Neural progenitor cell (in vitro differentiated cells): ENCODE results near the gene IRF6. TPM values are rescaled to one million over a fixed set of nuclear protein-coding genes. Genes with fewer than 3 reads are reported as not detected.

ENCODE experiments used
- DNase-seq: peaks from one replicate; pipeline ENCODE4 v3.0.0-alpha.2; 2016; ENCODE audit warnings: low spot score
- H2AFZ ChIP-seq: fragments of 200-600 bp; sonication (generic); replicated peaks from 2 replicates; pipeline ENCODE4 v1.6.1; 2016; ENCODE audit warnings: antibody characterized with exemption
- H3F3A ChIP-seq: fragments of 200-600 bp; sonication (generic); 2 replicates; pipeline ENCODE4 v1.6.1; 2016; ENCODE audit warnings: antibody characterized with exemption, low read depth
- H3K27ac ChIP-seq: fragments of 200-600 bp; sonication (generic); 2 replicates; pipeline ENCODE4 v1.5.1; 2016; ENCODE audit warnings: mild to moderate bottlenecking
- H3K27me3 ChIP-seq: fragments of 200-600 bp; sonication (generic); 2 replicates; pipeline ENCODE4 v1.6.1; 2016; ENCODE audit warnings: mild to moderate bottlenecking, moderate library complexity
- H3K36me3 ChIP-seq: fragments of 200-600 bp; sonication (generic); 2 replicates; pipeline ENCODE4 v1.5.1; 2016
- H3K4me1 ChIP-seq: fragments of 200-600 bp; sonication (generic); 2 replicates; pipeline ENCODE4 v1.6.1; 2016; ENCODE audit warnings: mixed run types
- H3K4me2 ChIP-seq: fragments of 200-600 bp; sonication (generic); 2 replicates; pipeline ENCODE4 v1.6.1; 2016
- H3K4me3 ChIP-seq: fragments of 200-600 bp; sonication (generic); 2 replicates; pipeline ENCODE4 v1.5.1; 2016
- H3K79me2 ChIP-seq: fragments of 200-600 bp; sonication (generic); 2 replicates; pipeline ENCODE4 v1.6.1; 2016; ENCODE audit warnings: low read depth
- H3K9ac ChIP-seq: fragments of 200-600 bp; sonication (generic); 2 replicates; pipeline ENCODE4 v1.6.1; 2016
- H3K9me3 ChIP-seq: fragments of 200-600 bp; sonication (generic); 2 replicates; pipeline ENCODE4 v1.5.1; 2016; ENCODE audit warnings: low read depth
- H4K20me1 ChIP-seq: fragments of 200-600 bp; sonication (generic); 2 replicates; pipeline ENCODE4 v1.6.1; 2016; ENCODE audit warnings: low read depth
- H3K27ac Mint-ChIP-seq: 3 replicates; pipeline ENCODE4 v1.8.0; 2021; ENCODE audit warnings: mixed read lengths
- H3K27me3 Mint-ChIP-seq: 2 replicates; pipeline ENCODE4 v1.8.0; 2022; ENCODE audit warnings: low read depth, mild to moderate bottlenecking, inconsistent platforms, moderate library complexity, mixed read lengths; ENCODE audit not compliant: insufficient read depth
- H3K36me3 Mint-ChIP-seq: 3 replicates; pipeline ENCODE4 v1.8.0; 2021; ENCODE audit warnings: mixed read lengths
- H3K4me1 Mint-ChIP-seq: 3 replicates; pipeline ENCODE4 v1.8.0; 2021; ENCODE audit warnings: mixed read lengths
- H3K4me3 Mint-ChIP-seq: 3 replicates; pipeline ENCODE4 v1.8.0; 2021; ENCODE audit warnings: mild to moderate bottlenecking, moderate library complexity, mixed read lengths
- H3K9me3 Mint-ChIP-seq: 3 replicates; pipeline ENCODE4 v1.8.0; 2020; ENCODE audit warnings: mixed read lengths
- EZH2 ChIP-seq: fragments of 200-600 bp; sonication (generic); IDR thresholded peaks from 2 replicates; pipeline ENCODE4 v1.6.1; 2017; ENCODE audit warnings: antibody characterized with exemption, mild to moderate bottlenecking, moderate library complexity
- EZH2phosphoT487 ChIP-seq: fragments of 200-600 bp; sonication (generic); IDR thresholded peaks from 2 replicates; pipeline ENCODE4 v1.6.1; 2017; ENCODE audit warnings: antibody characterized with exemption
- total RNA-seq: library from RNA; depleted of rRNA; stranded (reverse); fragments of >200 nt; gene quantifications from 2 replicates; pipeline ENCODE4 v1.2.3, GENCODE V29; 2015; ENCODE audit warnings: low replicate concordance
- TF ChIP-seq, protein P1 (sequence below): fragments of 200-600 bp; sonication (generic); IDR thresholded peaks from 2 replicates; pipeline ENCODE4 v1.5.1; 2017; ENCODE audit warnings: antibody characterized with exemption, mild to moderate bottlenecking

IRF6 gene
- total RNA-seq, 1 donor from 2014 or later = 3.3 TPM

DNA sequence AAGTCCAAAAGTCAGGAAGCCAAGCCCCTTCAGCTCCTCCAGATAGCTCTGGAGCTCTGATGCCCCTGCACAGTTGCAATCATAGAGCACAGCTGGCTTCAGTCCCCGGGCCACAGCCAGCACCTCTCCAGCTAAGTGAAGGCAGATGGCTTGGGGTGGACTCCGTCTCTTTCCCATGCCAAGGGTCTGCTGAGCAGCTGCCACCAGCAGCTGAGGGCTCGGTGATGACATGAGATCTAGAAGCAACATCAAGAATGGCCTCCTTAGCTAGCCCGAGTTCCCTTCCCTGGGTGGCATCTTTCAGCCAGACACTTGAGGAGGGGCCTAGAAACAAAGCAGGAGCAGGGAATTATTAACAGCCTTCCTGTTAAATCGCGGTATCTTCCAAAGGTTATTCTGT is 22.6 kb downstream of the IRF6 start:
- Histone ChIP-seq H2AFZ (no peak overlapping the region), H3K27ac (no peak overlapping the region), H3K9me3 (no peaks in the 10 kb centered on the region), H3K4me2 (peak overlapping the region; percentile 94), H3K79me2 (peaks cover 9% of the 10 kb centered on the region), H3K4me3 (peak overlapping the region; percentile 80), H3K4me1 (peaks cover 6% of the 10 kb centered on the region), H3K9ac (peak overlapping the region; percentile 70), H3F3A (peaks cover 6% of the 10 kb centered on the region), H4K20me1 (no peaks in the 10 kb centered on the region), H3K36me3 (no peaks in the 10 kb centered on the region), H3K27me3 (peaks cover 31% of the 10 kb centered on the region)
- H3K27me3 Mint-ChIP-seq = peaks cover 7% of the 10 kb centered on the region
- H3K36me3 Mint-ChIP-seq = peaks cover 2% of the 10 kb centered on the region
- no peak overlapping the region for H3K27ac Mint-ChIP-seq
- H3K4me3 Mint-ChIP-seq = peak overlapping the region; percentile 89
- TF ChIP-seq EZH2phosphoT487 (no peak), EZH2 (no peak)
- TF ChIP-seq, protein P1, sequence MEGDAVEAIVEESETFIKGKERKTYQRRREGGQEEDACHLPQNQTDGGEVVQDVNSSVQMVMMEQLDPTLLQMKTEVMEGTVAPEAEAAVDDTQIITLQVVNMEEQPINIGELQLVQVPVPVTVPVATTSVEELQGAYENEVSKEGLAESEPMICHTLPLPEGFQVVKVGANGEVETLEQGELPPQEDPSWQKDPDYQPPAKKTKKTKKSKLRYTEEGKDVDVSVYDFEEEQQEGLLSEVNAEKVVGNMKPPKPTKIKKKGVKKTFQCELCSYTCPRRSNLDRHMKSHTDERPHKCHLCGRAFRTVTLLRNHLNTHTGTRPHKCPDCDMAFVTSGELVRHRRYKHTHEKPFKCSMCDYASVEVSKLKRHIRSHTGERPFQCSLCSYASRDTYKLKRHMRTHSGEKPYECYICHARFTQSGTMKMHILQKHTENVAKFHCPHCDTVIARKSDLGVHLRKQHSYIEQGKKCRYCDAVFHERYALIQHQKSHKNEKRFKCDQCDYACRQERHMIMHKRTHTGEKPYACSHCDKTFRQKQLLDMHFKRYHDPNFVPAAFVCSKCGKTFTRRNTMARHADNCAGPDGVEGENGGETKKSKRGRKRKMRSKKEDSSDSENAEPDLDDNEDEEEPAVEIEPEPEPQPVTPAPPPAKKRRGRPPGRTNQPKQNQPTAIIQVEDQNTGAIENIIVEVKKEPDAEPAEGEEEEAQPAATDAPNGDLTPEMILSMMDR = no peak
- DNase-seq = no peak
- H3K4me1 Mint-ChIP-seq = peaks cover 9% of the 10 kb centered on the region
- H3K9me3 Mint-ChIP-seq = no peaks in the 10 kb centered on the region

DNA sequence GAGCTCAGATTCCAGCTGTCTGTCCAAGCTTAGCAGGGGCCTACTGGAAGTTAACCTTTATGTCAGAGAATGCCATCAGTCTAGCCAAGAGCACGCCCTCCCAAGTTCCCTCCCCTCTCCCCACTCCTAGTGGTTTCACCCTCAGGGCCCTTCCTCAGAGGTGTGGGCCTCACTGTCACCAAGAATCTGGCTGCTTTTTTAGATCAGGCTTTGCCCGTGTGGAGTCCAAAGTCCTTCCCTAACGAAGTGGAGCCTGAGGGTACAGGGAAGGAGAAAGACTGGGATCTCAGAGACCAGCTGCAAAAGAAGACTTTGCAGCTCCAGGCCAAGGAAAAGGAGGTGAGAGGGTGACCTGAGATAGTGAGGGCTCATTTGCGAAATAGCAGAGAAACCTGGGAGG is 25.7 kb downstream of the IRF6 start:
- Histone ChIP-seq H3K27ac (no peak overlapping the region), H3K9ac (no peak overlapping the region), H3K4me3 (no peak overlapping the region), H2AFZ (no peak overlapping the region), H3F3A (peaks cover 6% of the 10 kb centered on the region), H3K36me3 (no peaks in the 10 kb centered on the region), H3K79me2 (peaks cover 9% of the 10 kb centered on the region), H3K4me1 (peaks cover 6% of the 10 kb centered on the region), H4K20me1 (no peaks in the 10 kb centered on the region), H3K9me3 (no peaks in the 10 kb centered on the region), H3K27me3 (peaks cover 4% of the 10 kb centered on the region), H3K4me2 (no peak overlapping the region)
- Mint-ChIP-seq H3K4me1 (peaks cover 9% of the 10 kb centered on the region), H3K27ac (no peak overlapping the region), H3K27me3 (peaks cover 2% of the 10 kb centered on the region), H3K36me3 (peaks cover 2% of the 10 kb centered on the region), H3K9me3 (no peaks in the 10 kb centered on the region), H3K4me3 (no peak overlapping the region)
- TF ChIP-seq, protein P1 = no peak
- TF ChIP-seq EZH2 (no peak), EZH2phosphoT487 (no peak)
- no peak for DNase-seq

DNA sequence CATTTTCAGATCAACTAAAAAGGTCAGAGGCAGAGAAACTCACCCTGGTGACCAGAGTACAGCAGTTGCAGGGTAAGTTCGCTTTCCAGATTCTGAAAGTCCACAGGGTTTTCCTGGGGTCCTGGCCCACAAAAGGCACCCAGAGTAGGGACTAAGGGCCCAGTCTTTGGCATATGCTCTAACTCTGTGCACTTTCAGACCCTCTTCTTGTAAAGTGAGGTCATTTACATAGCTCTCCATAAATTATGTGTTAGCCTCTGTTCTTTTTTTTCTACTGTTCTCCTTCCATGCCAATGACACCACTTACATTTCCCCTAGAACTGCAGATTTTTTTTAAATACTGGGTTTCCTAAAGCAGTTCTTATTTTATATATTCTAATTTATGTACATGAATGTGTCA is 27.8 kb downstream of the IRF6 start:
- Histone ChIP-seq H3K4me1 (no peaks in the 10 kb centered on the region), H3K4me3 (no peak overlapping the region), H2AFZ (no peak overlapping the region), H3K79me2 (no peaks in the 10 kb centered on the region), H3K9ac (no peak overlapping the region), H3K27me3 (peaks cover 11% of the 10 kb centered on the region), H3K4me2 (no peak overlapping the region), H3F3A (no peaks in the 10 kb centered on the region), H3K9me3 (no peaks in the 10 kb centered on the region), H4K20me1 (no peaks in the 10 kb centered on the region), H3K27ac (no peak overlapping the region), H3K36me3 (no peaks in the 10 kb centered on the region)
- no peak for DNase-seq
- H3K36me3 Mint-ChIP-seq = peaks cover 2% of the 10 kb centered on the region
- H3K9me3 Mint-ChIP-seq = no peaks in the 10 kb centered on the region
- TF ChIP-seq, protein P1 = no peak
- no peak for TF ChIP-seq EZH2
- TF ChIP-seq EZH2phosphoT487 = no peak
- H3K27me3 Mint-ChIP-seq = no peaks in the 10 kb centered on the region
- H3K4me3 Mint-ChIP-seq = no peak overlapping the region
- H3K4me1 Mint-ChIP-seq = no peaks in the 10 kb centered on the region
- H3K27ac Mint-ChIP-seq = no peak overlapping the region
